ENCODE results near the gene CDYL.

Gene CDYL

GRCh38 chr6:4894049-4894448 lies 117.8 kb downstream of the CDYL start:
- no peak for DNase-seq
- peaks cover 29% of the 10 kb centered on the region for H3K36me3 ChIP-seq
- H3K9me3 ChIP-seq, result no peaks in the 10 kb centered on the region; the same call in 1 of the 2 replicates
- peaks cover 6% of the 10 kb centered on the region; the same call in 1 of the 2 replicates for H3K4me1 ChIP-seq
- no peak for TF ChIP-seq CTCF (IDR thresholded peaks at IDR 0.05; ENCODE audit: low read depth, low read length)
- no peak overlapping the region for H3K4me3 ChIP-seq (ENCODE audit: low read depth, low read length)
- no peaks in the 10 kb centered on the region for H3K27me3 ChIP-seq

- no peak for TF ChIP-seq CTCF (IDR thresholded peaks at IDR 0.05; ENCODE audit: low read depth, low read length)
- Histone ChIP-seq H3K27me3 (no peaks in the 10 kb centered on the region), H3K4me3 (ENCODE audit: low read depth, low read length) (no peak overlapping the region), H3K36me3 (peaks cover 29% of the 10 kb centered on the region), H3K4me1 (no peaks in the 10 kb centered on the region), H3K9me3 (no peaks in the 10 kb centered on the region)
- DNase-seq, result no peak
These were observed 119.8 kb downstream of the CDYL start for GRCh38 chr6:4895971-4896370.

GRCh38 chr6:4896401-4896800 lies 120.2 kb downstream of the CDYL start:
- H3K27me3 ChIP-seq, result no peaks in the 10 kb centered on the region
- DNase-seq, result no peak
- peaks cover 29% of the 10 kb centered on the region for H3K36me3 ChIP-seq
- no peak for TF ChIP-seq CTCF (IDR thresholded peaks at IDR 0.05; ENCODE audit: low read depth, low read length)
- H3K4me1 ChIP-seq, result no peaks in the 10 kb centered on the region
- H3K4me3 ChIP-seq (ENCODE audit: low read depth, low read length), result no peak overlapping the region
- no peaks in the 10 kb centered on the region for H3K9me3 ChIP-seq

- Histone ChIP-seq H3K4me1 (peaks cover 5% of the 10 kb centered on the region), H3K36me3 (peaks cover 21% of the 10 kb centered on the region), H3K27me3 (no peaks in the 10 kb centered on the region), H3K4me3 (ENCODE audit: low read depth, low read length) (no peak overlapping the region), H3K9me3 (no peaks in the 10 kb centered on the region)
- DNase-seq, result no peak
- no peak for TF ChIP-seq CTCF (IDR thresholded peaks at IDR 0.05; ENCODE audit: low read depth, low read length)
These were observed 123.2 kb downstream of the CDYL start for GRCh38 chr6:4899249-4900034.

- DNase-seq, result no peak
- no peak for TF ChIP-seq CTCF (IDR thresholded peaks at IDR 0.05; ENCODE audit: low read depth, low read length)
- peaks cover 21% of the 10 kb centered on the region for H3K36me3 ChIP-seq
- H3K27me3 ChIP-seq, result no peaks in the 10 kb centered on the region
- no peak overlapping the region for H3K4me3 ChIP-seq (ENCODE audit: low read depth, low read length)
- peaks cover 5% of the 10 kb centered on the region for H3K4me1 ChIP-seq
- no peaks in the 10 kb centered on the region for H3K9me3 ChIP-seq
These were observed 125.3 kb downstream of the CDYL start for GRCh38 chr6:4901386-4902061.

GRCh38 chr6:4902363-4902762 lies 126.2 kb downstream of the CDYL start:
- Histone ChIP-seq H3K27me3 (no peaks in the 10 kb centered on the region), H3K9me3 (no peaks in the 10 kb centered on the region), H3K4me1 (peaks cover 5% of the 10 kb centered on the region), H3K4me3 (ENCODE audit: low read depth, low read length) (no peak overlapping the region), H3K36me3 (peaks cover 21% of the 10 kb centered on the region)
- no peak for TF ChIP-seq CTCF (IDR thresholded peaks at IDR 0.05; ENCODE audit: low read depth, low read length)
- DNase-seq, result no peak

All from BE2C (cell line).